ENCODE measurements around the gene AMY1A. TPM values are rescaled to one million over a fixed set of nuclear protein-coding genes. Genes with fewer than 3 reads are reported as not detected.
"Not testable (repeated sequence)": the region's sequence is repeated elsewhere in the genome, so short reads cannot be mapped to it uniquely, and the experiment has no call there.

AMY1A gene
- polyA plus RNA-seq, 4 donors, result not detected

DNA sequence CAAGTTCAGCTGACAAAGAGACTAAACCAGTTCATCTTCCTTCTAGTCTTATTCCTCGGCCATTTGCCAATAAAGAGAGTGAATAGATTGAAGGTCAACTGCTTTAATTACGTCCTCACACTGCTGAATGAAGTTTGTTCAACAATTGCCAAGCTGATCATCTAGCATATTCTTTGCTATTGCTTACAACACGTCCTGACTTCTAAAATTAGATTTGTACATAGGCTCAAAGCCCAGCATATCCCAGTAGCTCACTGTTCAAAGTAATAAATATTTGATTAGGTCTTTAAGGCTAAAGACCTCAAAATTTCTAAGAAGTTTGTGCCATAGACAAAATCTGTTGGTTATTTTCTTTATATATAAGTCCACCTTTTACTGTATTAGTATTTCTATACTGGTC lies 20.8 kb downstream of the AMY1A start:
- FAIRE-seq; H3K4me3 ChIP-seq (ENCODE audit: low read depth in 1 of 3, low read length in 3 of 3); DNase-seq; H3K4me1 ChIP-seq (ENCODE audit: control insufficient read depth in 3 of 3, insufficient read depth in 2 of 3, low read depth in 1 of 3, low read length in 2 of 3); H3K36me3 ChIP-seq (ENCODE audit: control insufficient read depth in 3 of 3, insufficient read depth in 2 of 3, low read depth in 1 of 3, low read length in 3 of 3); H3K9me3 ChIP-seq (ENCODE audit: control insufficient read depth in 2 of 2, insufficient read depth in 1 of 2, low read depth in 1 of 2, low read length in 1 of 2); H3K27me3 ChIP-seq (ENCODE audit: control insufficient read depth in 3 of 3, insufficient read depth in 3 of 3, low read length in 3 of 3); H3K27ac ChIP-seq (ENCODE audit: low read depth in 1 of 3, low read length in 2 of 3): not testable (repeated sequence)
- no CpG with 5 or more reads among the region's 3 CpGs for WGBS, 3 donors

DNA sequence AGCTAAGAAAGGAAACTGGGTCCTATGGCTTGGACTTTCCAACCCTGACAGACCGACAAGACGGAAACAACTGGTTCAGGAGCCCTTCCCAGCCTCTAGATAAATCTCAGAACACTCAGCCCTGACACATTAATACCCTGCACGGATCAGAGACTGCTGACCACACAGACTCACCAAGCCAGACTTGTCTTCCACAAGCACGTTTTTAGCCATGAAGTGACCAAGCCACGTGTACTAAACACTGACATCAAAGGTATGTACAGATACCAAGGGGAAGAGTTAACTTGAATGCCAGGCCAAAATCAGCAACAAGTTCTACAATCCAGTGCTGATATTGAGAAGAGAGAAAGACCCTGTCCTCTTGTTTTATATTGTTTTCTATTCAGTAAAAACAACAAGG lies 40.5 kb downstream of the AMY1A start, which contains the start of gene AMY1B:
Gene AMY1B, minus strand, starts transcription at position 101 of the 400 bp plus-strand sequence. CDS start 571 bp downstream, outside the sequence.
- FAIRE-seq; H3K4me3 ChIP-seq (ENCODE audit: low read depth in 1 of 3, low read length in 3 of 3); H3K9me3 ChIP-seq (ENCODE audit: control insufficient read depth in 2 of 2, insufficient read depth in 1 of 2, low read depth in 1 of 2, low read length in 1 of 2); H3K27ac ChIP-seq (ENCODE audit: low read depth in 1 of 3, low read length in 2 of 3); DNase-seq; H3K36me3 ChIP-seq (ENCODE audit: control insufficient read depth in 3 of 3, insufficient read depth in 2 of 3, low read depth in 1 of 3, low read length in 3 of 3); H3K4me1 ChIP-seq (ENCODE audit: control insufficient read depth in 3 of 3, insufficient read depth in 2 of 3, low read depth in 1 of 3, low read length in 2 of 3); H3K27me3 ChIP-seq (ENCODE audit: control insufficient read depth in 3 of 3, insufficient read depth in 3 of 3, low read length in 3 of 3): not testable (repeated sequence)
- WGBS, 3 donors, result no CpG with 5 or more reads among the region's 5 CpGs

DNA sequence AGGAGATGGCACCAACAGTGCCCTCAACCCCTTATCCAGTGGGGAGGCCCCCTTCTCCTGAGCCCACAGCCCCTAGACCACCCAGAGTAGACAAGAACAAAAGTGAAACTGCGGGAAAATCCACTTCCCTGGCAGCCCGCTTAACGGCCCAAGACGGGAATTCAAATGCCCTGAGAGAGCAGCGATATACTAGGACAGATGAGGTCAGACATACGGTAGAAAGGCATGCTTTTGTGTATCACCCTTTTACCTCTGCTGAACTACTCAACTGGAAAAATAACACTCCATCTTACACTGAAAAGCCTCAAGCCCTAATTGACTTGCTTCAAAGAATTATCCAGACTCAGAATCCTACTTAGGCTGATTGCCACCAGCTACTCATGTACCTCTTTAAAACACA lies 41.9 kb downstream of the AMY1A start:
- H3K27ac ChIP-seq (ENCODE audit: low read depth in 1 of 3, low read length in 2 of 3); FAIRE-seq; H3K36me3 ChIP-seq (ENCODE audit: control insufficient read depth in 3 of 3, insufficient read depth in 2 of 3, low read depth in 1 of 3, low read length in 3 of 3); DNase-seq; H3K4me3 ChIP-seq (ENCODE audit: low read depth in 1 of 3, low read length in 3 of 3); H3K4me1 ChIP-seq (ENCODE audit: control insufficient read depth in 3 of 3, insufficient read depth in 2 of 3, low read depth in 1 of 3, low read length in 2 of 3); H3K27me3 ChIP-seq (ENCODE audit: control insufficient read depth in 3 of 3, insufficient read depth in 3 of 3, low read length in 3 of 3); H3K9me3 ChIP-seq (ENCODE audit: control insufficient read depth in 2 of 2, insufficient read depth in 1 of 2, low read depth in 1 of 2, low read length in 1 of 2): not testable (repeated sequence)
- WGBS, 3 donors, result no CpG with 5 or more reads among the region's 6 CpGs

DNA sequence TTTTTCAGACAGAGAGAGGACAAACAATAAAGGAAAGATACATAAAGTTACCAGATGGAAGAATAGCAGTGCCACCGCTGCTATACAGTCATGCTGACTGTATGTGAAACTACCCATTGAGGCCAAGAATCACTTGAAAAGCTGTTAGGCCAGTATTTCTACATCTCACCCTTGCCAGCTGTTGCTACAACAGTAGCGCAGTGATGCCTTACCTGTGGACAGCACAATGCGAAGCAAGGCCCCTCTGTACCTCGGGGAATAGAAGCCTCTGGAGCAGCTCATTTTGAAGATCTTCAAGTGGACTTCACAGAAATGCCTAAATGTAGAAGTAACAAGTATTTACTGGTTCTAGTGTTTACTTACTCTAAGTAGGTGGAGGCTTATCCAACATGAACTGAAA lies 45.1 kb downstream of the AMY1A start:
- H3K4me3 ChIP-seq (ENCODE audit: low read depth in 1 of 3, low read length in 3 of 3); H3K27me3 ChIP-seq (ENCODE audit: control insufficient read depth in 3 of 3, insufficient read depth in 3 of 3, low read length in 3 of 3); FAIRE-seq; H3K36me3 ChIP-seq (ENCODE audit: control insufficient read depth in 3 of 3, insufficient read depth in 2 of 3, low read depth in 1 of 3, low read length in 3 of 3); H3K27ac ChIP-seq (ENCODE audit: low read depth in 1 of 3, low read length in 2 of 3); H3K4me1 ChIP-seq (ENCODE audit: control insufficient read depth in 3 of 3, insufficient read depth in 2 of 3, low read depth in 1 of 3, low read length in 2 of 3); H3K9me3 ChIP-seq (ENCODE audit: control insufficient read depth in 2 of 2, insufficient read depth in 1 of 2, low read depth in 1 of 2, low read length in 1 of 2); DNase-seq: not testable (repeated sequence)
- no CpG with 5 or more reads among the region's 4 CpGs for WGBS, 3 donors

DNA sequence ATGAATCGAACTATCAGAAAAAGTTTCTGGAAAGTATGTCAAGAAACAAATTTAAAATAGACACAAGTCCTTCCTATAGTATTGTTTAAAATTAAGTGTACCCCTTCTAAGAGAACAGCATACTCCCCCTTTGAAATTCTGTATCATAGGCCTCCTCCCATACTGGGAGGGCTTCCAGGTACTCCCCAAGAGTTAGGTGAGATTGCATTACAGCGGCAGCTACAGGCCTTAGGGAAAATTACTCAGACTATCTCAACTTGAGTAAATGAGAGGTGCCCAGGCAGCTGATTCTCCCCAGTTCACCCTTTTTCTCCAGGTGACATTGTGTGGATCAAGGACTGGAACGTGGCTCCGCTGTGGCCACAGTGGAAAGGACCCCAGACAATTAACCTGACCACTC lies 45.7 kb downstream of the AMY1A start:
- not testable (repeated sequence) for H3K9me3 ChIP-seq (ENCODE audit: control insufficient read depth in 2 of 2, insufficient read depth in 1 of 2, low read depth in 1 of 2, low read length in 1 of 2); H3K4me3 ChIP-seq (ENCODE audit: low read depth in 1 of 3, low read length in 3 of 3); H3K4me1 ChIP-seq (ENCODE audit: control insufficient read depth in 3 of 3, insufficient read depth in 2 of 3, low read depth in 1 of 3, low read length in 2 of 3); FAIRE-seq; H3K36me3 ChIP-seq (ENCODE audit: control insufficient read depth in 3 of 3, insufficient read depth in 2 of 3, low read depth in 1 of 3, low read length in 3 of 3); DNase-seq; H3K27me3 ChIP-seq (ENCODE audit: control insufficient read depth in 3 of 3, insufficient read depth in 3 of 3, low read length in 3 of 3); H3K27ac ChIP-seq (ENCODE audit: low read depth in 1 of 3, low read length in 2 of 3)
- no CpG with 5 or more reads among the region's 4 CpGs for WGBS, 3 donors

DNA sequence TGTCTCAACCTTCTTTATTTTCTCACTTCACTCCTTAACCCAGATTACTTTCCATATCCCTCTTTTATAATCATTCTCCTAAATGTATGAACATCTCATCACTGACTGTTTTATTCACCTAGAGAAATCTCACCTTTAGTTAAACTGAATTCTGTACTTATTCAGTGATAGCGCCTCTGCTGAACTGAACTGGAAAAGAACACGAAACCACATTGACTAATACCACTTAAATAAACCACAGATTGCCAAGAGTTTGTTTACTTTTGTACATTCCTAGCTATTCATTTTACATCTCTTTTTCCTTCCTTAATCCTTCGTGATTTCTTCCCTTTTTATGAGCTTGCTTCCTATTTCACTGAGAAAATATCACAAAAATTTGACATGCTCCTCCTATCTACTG lies 52.1 kb downstream of the AMY1A start:
- WGBS, 3 donors, result no CpG with 5 or more reads among the region's 3 CpGs
- not testable (repeated sequence) for H3K27me3 ChIP-seq (ENCODE audit: control insufficient read depth in 3 of 3, insufficient read depth in 3 of 3, low read length in 3 of 3); H3K36me3 ChIP-seq (ENCODE audit: control insufficient read depth in 3 of 3, insufficient read depth in 2 of 3, low read depth in 1 of 3, low read length in 3 of 3); H3K4me1 ChIP-seq (ENCODE audit: control insufficient read depth in 3 of 3, insufficient read depth in 2 of 3, low read depth in 1 of 3, low read length in 2 of 3); DNase-seq; H3K4me3 ChIP-seq (ENCODE audit: low read depth in 1 of 3, low read length in 3 of 3); H3K9me3 ChIP-seq (ENCODE audit: control insufficient read depth in 2 of 2, insufficient read depth in 1 of 2, low read depth in 1 of 2, low read length in 1 of 2); FAIRE-seq; H3K27ac ChIP-seq (ENCODE audit: low read depth in 1 of 3, low read length in 2 of 3)

DNA sequence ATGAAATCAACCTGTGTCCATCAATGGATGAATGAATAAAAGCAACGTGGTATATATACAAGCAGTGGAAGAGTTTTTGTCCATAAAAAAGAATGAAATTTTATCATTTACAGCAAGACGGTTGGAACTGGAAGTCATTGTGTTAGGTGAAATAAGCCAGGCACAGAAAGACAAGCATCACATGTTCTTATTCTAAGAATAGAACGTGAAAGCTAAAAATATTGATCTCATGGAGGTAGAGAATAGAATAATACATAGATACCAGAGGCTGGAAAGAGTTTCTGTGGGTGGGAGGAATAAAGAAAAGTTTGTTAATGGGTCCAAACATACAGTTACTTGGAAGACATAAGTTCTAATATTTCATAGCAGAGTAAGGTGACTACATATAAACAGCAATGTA lies 54.8 kb downstream of the AMY1A start:
- FAIRE-seq; DNase-seq; H3K27me3 ChIP-seq (ENCODE audit: control insufficient read depth in 3 of 3, insufficient read depth in 3 of 3, low read length in 3 of 3); H3K27ac ChIP-seq (ENCODE audit: low read depth in 1 of 3, low read length in 2 of 3); H3K36me3 ChIP-seq (ENCODE audit: control insufficient read depth in 3 of 3, insufficient read depth in 2 of 3, low read depth in 1 of 3, low read length in 3 of 3); H3K9me3 ChIP-seq (ENCODE audit: control insufficient read depth in 2 of 2, insufficient read depth in 1 of 2, low read depth in 1 of 2, low read length in 1 of 2); H3K4me1 ChIP-seq (ENCODE audit: control insufficient read depth in 3 of 3, insufficient read depth in 2 of 3, low read depth in 1 of 3, low read length in 2 of 3); H3K4me3 ChIP-seq (ENCODE audit: low read depth in 1 of 3, low read length in 3 of 3): not testable (repeated sequence)
- no CpG with 5 or more reads among the region's 3 CpGs for WGBS, 3 donors

Other genes with a start within 250 kb of the AMY1A start
- 10 to 100 TPM in 1 of 4 donors, 1 to 10 TPM in 3; 3.1 to 44.8 (median 7.4) TPM for gene RNPC3, start 130.1 kb upstream of the AMY1A start, polyA plus RNA-seq
- 10 to 100 TPM in 3 of 4 donors, 1 to 10 TPM in 1; 5.7 to 33.3 (median 24.0) TPM for gene AMY2B, start 84.2 kb upstream of the AMY1A start, polyA plus RNA-seq
- gene AMY2A, start 38.3 kb upstream of the AMY1A start, polyA plus RNA-seq, result 1 to 10 TPM in 2 of 4 donors, not detected in 2; 1.6 to 2.7 TPM
- gene AMY1B, start 40.5 kb downstream of the AMY1A start, polyA plus RNA-seq, result not detected
- not detected for gene AMY1C, start 94.1 kb downstream of the AMY1A start, polyA plus RNA-seq

All from small intestine (tissue), 7 donors.